ENCODE results near the gene HSPA6.
"Not testable (repeated sequence)": the region's sequence is repeated elsewhere in the genome, so short reads cannot be mapped to it uniquely, and the experiment has no call there.

Gene HSPA6

DNA sequence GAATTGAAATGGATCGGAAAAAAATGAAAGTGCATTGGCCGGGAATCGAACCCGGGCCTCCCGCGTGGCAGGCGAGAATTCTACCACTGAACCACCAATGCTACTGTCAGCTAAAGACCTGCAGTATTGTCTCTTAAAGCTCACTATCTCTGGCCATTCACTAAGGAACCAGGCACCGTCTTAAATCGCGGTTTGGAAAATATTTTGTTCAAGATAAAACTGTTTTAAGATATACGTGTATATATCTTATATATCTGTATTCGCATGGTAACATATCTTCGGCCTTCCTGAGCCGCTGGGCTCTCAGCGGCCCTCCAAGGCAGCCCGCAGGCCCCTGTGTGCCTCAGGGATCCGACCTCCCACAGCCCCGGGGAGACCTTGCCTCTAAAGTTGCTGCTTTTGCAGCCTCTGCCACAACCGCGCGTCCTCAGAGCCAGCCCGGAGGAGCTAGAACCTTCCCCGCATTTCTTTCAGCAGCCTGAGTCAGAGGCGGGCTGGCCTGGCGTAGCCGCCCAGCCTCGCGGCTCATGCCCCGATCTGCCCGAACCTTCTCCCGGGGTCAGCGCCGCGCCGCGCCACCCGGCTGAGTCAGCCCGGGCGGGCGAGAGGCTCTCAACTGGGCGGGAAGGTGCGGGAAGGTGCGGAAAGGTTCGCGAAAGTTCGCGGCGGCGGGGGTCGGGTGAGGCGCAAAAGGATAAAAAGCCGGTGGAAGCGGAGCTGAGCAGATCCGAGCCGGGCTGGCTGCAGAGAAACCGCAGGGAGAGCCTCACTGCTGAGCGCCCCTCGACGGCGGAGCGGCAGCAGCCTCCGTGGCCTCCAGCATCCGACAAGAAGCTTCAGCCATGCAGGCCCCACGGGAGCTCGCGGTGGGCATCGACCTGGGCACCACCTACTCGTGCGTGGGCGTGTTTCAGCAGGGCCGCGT lies at the start of gene HSPA6:
TSS of gene HSPA6 (plus strand) at position 724 of the 925 bp plus-strand sequence. CDS start at position 843, 119 bp downstream.
- peak within 1 kb of the TSS; percentile 59 for H3K4me3 ChIP-seq (ENCODE audit: control insufficient read depth, low read depth, low read length)
- DNase-seq (ENCODE audit: low read depth) = not testable (repeated sequence)

DNA sequence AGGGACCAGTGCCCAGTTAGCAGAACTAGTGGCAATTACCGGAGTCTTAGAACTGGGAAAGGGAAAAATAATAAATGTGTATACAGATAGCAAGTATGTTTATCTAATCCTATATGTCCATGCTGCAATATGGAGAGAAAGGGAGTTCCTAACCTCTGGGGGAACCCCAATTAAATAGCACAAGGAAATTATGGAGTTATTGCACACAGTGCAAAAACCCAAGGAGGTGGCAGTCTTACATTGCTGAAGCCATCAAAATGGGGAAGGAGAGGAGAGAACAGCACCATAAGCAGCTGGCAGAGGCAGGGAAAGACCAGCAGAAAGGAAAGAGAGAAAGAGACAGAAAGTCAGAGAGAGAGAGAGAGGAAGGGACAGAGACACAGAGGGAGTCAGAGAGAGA lies 46.6 kb upstream of the HSPA6 start:
- not testable (repeated sequence) for H3K4me3 ChIP-seq (ENCODE audit: control insufficient read depth, low read depth, low read length); DNase-seq (ENCODE audit: low read depth)

DNA sequence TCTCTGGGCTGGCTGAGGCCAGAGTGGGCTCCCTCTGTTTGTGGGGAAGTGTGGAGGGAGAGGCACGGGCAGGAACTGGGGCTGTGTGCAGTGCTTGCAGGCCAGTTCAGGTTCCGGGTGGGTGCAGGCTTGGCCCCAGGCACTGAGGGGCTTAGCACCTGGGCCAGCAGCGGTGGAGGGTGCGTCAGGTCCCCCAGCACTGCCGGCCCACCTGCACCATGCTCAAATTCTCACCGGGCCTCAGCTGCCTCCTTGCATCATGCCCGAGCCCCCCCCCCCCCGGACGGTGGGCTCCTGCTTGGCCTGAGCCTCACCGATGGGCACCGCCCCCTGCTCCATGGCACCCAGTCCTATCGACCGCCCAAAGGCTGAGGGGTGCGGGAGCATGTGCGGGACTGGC lies 45.4 kb upstream of the HSPA6 start:
- H3K4me3 ChIP-seq (ENCODE audit: control insufficient read depth, low read depth, low read length) = no peak overlapping the region
- TF ChIP-seq, protein P1, sequence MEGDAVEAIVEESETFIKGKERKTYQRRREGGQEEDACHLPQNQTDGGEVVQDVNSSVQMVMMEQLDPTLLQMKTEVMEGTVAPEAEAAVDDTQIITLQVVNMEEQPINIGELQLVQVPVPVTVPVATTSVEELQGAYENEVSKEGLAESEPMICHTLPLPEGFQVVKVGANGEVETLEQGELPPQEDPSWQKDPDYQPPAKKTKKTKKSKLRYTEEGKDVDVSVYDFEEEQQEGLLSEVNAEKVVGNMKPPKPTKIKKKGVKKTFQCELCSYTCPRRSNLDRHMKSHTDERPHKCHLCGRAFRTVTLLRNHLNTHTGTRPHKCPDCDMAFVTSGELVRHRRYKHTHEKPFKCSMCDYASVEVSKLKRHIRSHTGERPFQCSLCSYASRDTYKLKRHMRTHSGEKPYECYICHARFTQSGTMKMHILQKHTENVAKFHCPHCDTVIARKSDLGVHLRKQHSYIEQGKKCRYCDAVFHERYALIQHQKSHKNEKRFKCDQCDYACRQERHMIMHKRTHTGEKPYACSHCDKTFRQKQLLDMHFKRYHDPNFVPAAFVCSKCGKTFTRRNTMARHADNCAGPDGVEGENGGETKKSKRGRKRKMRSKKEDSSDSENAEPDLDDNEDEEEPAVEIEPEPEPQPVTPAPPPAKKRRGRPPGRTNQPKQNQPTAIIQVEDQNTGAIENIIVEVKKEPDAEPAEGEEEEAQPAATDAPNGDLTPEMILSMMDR (IDR thresholded peaks at IDR 0.05; ENCODE audit: control insufficient read depth, insufficient read depth, low read depth, low read length, missing control alignments) = no peak
- no peak for DNase-seq (ENCODE audit: low read depth)

DNA sequence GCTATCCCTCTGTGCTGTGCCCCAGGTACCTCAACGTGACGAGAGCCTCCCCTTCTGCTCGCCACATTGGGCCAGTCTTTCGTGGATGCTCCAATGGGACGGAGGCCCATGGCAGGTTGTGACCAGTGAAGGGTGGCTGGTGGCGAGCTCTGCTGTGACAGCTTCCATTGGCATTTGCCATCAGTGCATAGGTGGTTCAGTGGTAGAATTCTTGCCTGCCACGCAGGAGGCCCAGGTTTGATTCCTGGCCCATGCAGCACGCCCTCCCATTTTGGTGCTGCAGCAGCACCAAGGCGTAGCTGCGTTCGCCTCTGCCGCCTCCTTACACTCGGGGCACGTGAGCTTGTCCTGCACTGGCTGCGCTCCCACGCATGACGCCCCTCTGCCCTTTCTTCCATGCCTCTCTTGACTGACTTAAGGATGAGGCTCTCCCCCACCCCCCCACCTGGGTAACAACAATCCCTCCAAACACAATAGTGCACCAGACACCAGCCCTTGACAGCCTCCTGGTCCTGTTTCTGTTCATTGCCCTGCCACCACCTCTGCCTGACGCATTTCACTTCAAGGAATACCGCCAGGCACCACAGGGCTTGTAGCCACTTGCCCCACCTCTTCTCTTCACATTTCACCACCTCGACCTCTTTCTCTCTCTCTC lies 43.8 kb upstream of the HSPA6 start:
- TF ChIP-seq, protein P1 (IDR thresholded peaks at IDR 0.05; ENCODE audit: control insufficient read depth, insufficient read depth, low read depth, low read length, missing control alignments) = no peak
- no peak overlapping the region for H3K4me3 ChIP-seq (ENCODE audit: control insufficient read depth, low read depth, low read length)
- no peak for DNase-seq (ENCODE audit: low read depth)

DNA sequence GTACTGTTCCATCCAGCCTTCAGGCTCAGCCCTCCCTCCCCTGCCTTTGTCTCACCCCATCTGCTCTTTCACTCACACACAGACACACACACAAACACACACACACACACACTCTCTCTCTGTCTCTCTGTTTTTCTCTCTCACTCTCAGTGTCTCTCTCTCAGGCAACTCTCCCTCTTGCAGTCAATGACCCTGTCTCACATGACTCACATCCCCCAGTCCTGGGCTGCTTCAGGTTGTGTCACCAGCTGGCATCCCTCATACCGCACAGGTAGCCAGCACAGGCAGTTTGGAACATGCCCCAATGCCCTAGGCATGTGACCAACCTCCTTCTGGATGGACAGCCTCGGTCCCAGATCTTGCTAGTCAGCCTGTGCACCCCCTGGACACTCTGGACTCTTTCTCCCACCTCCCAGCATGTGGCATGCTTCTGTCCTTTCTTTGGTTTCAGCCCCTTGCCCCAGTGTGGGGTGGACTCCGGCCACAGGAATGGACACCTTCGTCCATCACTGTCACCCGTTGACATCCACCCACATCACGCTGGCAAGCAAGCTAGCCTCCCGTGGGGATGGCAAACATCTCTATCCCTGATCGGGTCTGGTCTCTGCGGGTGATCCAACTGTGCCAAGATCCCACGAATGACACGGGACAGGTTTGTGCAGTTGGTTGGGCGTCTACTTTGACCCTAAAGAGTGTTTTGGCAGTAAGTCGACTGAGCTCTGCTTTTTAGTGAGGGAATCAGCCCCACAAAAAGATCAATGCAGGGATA lies 42.5 kb upstream of the HSPA6 start:
- H3K4me3 ChIP-seq (ENCODE audit: control insufficient read depth, low read depth, low read length) = no peak overlapping the region
- TF ChIP-seq, protein P1 (IDR thresholded peaks at IDR 0.05; ENCODE audit: control insufficient read depth, insufficient read depth, low read depth, low read length, missing control alignments) = no peak
- no peak for DNase-seq (ENCODE audit: low read depth)

DNA sequence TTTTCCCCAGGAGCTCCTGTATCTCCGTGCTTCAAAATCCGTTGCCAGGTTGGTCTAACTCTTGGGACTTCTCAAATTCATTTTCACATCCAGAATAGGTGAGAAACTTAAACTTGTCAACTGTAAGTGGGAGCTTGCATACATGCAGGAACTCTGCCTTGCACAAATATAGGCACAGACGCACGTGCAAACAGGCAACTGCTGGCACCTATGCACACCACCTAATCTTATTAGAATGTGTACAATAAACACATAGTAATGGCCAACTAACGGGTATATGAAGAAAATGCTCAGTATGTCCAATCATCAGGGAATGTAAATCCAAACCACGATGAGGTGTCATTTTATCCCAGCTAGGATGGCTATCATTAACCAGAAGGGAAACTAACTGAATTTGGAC lies 41.7 kb upstream of the HSPA6 start:
- DNase-seq (ENCODE audit: low read depth) = no peak
- H3K4me3 ChIP-seq (ENCODE audit: control insufficient read depth, low read depth, low read length) = no peak overlapping the region
- TF ChIP-seq, protein P1 (IDR thresholded peaks at IDR 0.05; ENCODE audit: control insufficient read depth, insufficient read depth, low read depth, low read length, missing control alignments) = no peak

DNA sequence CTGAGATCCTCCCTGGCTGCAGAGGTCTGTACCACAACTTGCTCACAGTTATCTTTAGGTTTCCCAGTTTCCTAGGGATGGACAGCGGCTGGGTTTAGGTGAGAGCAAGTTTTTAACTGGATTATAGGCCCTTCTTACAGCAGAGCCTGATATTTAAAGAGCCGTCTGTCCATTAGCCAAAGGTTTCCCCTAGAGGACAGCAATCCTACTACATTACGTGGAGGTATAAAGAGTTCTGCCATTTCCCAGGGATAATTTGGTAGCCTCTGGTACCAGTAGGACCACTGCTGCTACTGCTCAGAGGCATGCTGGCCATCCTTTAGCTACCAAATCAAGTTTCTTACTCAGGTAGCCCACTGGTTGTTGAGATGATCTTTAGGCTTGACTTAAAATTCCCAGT lies 41.0 kb upstream of the HSPA6 start:
- no peak overlapping the region for H3K4me3 ChIP-seq (ENCODE audit: control insufficient read depth, low read depth, low read length)
- TF ChIP-seq, protein P1 (IDR thresholded peaks at IDR 0.05; ENCODE audit: control insufficient read depth, insufficient read depth, low read depth, low read length, missing control alignments) = no peak
- no peak for DNase-seq (ENCODE audit: low read depth)
